Embryonic facial prominence (tissue), 1 donor: ENCODE data around the gene FLT3LG.
"Not testable (repeated sequence)": the region's sequence is repeated elsewhere in the genome, so short reads cannot be mapped to it uniquely, and the experiment has no call there.

ENCODE experiments used
- DNase-seq: peaks from one replicate; pipeline ENCODE4 v3.0.0-alpha.2; 2016; ENCODE audit errors: extremely low spot score

The FLT3LG gene

GRCh38 chr19:49440439-49441209 is 33.4 kb upstream of the FLT3LG start:
- DNase-seq, result no peak

- DNase-seq, result no peak
Observed at GRCh38 chr19:49441210-49441959, 32.6 kb upstream of the FLT3LG start, which contains the start of gene SLC17A7. TSS of gene SLC17A7 (minus strand) at chr19:49441527. CDS start at chr19:49441379, 148 bp downstream.

GRCh38 chr19:49441960-49442350 is 32.1 kb upstream of the FLT3LG start:
- DNase-seq, result no peak

- no peak for DNase-seq
Observed at GRCh38 chr19:49442354-49442753, 31.7 kb upstream of the FLT3LG start.

GRCh38 chr19:49442771-49443365 is 31.1 kb upstream of the FLT3LG start:
- no peak for DNase-seq

- DNase-seq, result peak; percentile 95
Observed at GRCh38 chr19:49443366-49444099, 30.5 kb upstream of the FLT3LG start.

- DNase-seq, result not testable (repeated sequence)
Observed at GRCh38 chr19:49444100-49444700, 29.8 kb upstream of the FLT3LG start.

- DNase-seq, result no peak
Observed at GRCh38 chr19:49445997-49446396, 28.0 kb upstream of the FLT3LG start.

- DNase-seq, result no peak
Observed at GRCh38 chr19:49447485-49448431, 26.3 kb upstream of the FLT3LG start.

GRCh38 chr19:49448432-49448786 is 25.6 kb upstream of the FLT3LG start:
- DNase-seq, result no peak

GRCh38 chr19:49450405-49450804 is 23.6 kb upstream of the FLT3LG start:
- no peak for DNase-seq

GRCh38 chr19:49451430-49452181 is 22.4 kb upstream of the FLT3LG start, which contains the start of gene PIH1D1:
TSS of gene PIH1D1 (minus strand) at chr19:49451814. CDS start at chr19:49451574, 240 bp downstream.
- DNase-seq, result peak; percentile 99

GRCh38 chr19:49453013-49453756 is 20.8 kb upstream of the FLT3LG start, which contains the start of gene ALDH16A1:
TSS of gene ALDH16A1 (plus strand) at chr19:49453225. CDS start at chr19:49453332, 107 bp downstream.
- DNase-seq, result peak; percentile 97

- no peak for DNase-seq
Observed at GRCh38 chr19:49453757-49454240, 20.2 kb upstream of the FLT3LG start.

GRCh38 chr19:49455773-49456172 is 18.2 kb upstream of the FLT3LG start:
- DNase-seq, result no peak

GRCh38 chr19:49456326-49456725 is 17.7 kb upstream of the FLT3LG start:
- DNase-seq, result no peak

- DNase-seq, result no peak
Observed at GRCh38 chr19:49458567-49458903, 15.5 kb upstream of the FLT3LG start.

GRCh38 chr19:49459388-49459787 is 14.6 kb upstream of the FLT3LG start:
- no peak for DNase-seq

GRCh38 chr19:49461130-49461529 is 12.9 kb upstream of the FLT3LG start:
- DNase-seq, result not testable (repeated sequence)
